Measurements from ENCODE around the gene METTL24. TPM values are rescaled to one million over a fixed set of nuclear protein-coding genes. Genes with fewer than 3 reads are reported as not detected.

The METTL24 gene
- total RNA-seq, 4 donors from 2014 or later: 2.6 to 12.6 (median 4.0) TPM

GRCh38 chr6:110390404-110390803 lies 32.3 kb upstream of the METTL24 start:
- intact Hi-C loops (cut with DNase I): loop anchor here (5.0 to 10.0 kb wide), 2 partner anchors 213 to 346 kb away; partner anchors contain the start of gene WASF1
- H3K27me3 ChIP-seq: no peaks in the 10 kb centered on the region
- no peaks in the 10 kb centered on the region for H3K4me1 ChIP-seq
- no peak for TF ChIP-seq POLR2A (IDR thresholded peaks at IDR 0.05)
- TF ChIP-seq CTCF (IDR thresholded peaks at IDR 0.05): no peak
- no peak overlapping the region for H3K27ac ChIP-seq
- no peaks in the 10 kb centered on the region for H3K36me3 ChIP-seq
- no peak overlapping the region for H3K4me3 ChIP-seq (replicated peaks in 1 of 3)
- no peaks in the 10 kb centered on the region for H3K9me3 ChIP-seq
- DNase-seq: no peak
- whole genome bisulfite sequencing, 2 donors: 32 to 34% methylated on average over 2 of the region's 2 CpGs

- Histone ChIP-seq H3K4me3 (replicated peaks in 1 of 3) (no peak overlapping the region), H3K4me1 (no peaks in the 10 kb centered on the region), H3K27me3 (no peaks in the 10 kb centered on the region), H3K36me3 (no peaks in the 10 kb centered on the region), H3K27ac (no peak overlapping the region), H3K9me3 (no peaks in the 10 kb centered on the region)
- intact Hi-C loops (cut with DNase I): loop anchor here (5.0 to 10.0 kb wide), 2 partner anchors 213 to 345 kb away; partner anchors contain the start of gene WASF1
- DNase-seq: no peak
- WGBS, 2 donors: 78 to 83% methylated on average over 4 of the region's 4 CpGs
- TF ChIP-seq CTCF (IDR thresholded peaks at IDR 0.05) (no peak), POLR2A (IDR thresholded peaks at IDR 0.05) (no peak)
These were observed 31.7 kb upstream of the METTL24 start for GRCh38 chr6:110389689-110390382.

- 75 to 87% methylated on average over 2 of the region's 2 CpGs for whole genome bisulfite sequencing, 2 donors
- Histone ChIP-seq H3K27ac (no peak overlapping the region), H3K4me3 (replicated peaks in 1 of 3) (no peak overlapping the region), H3K27me3 (no peaks in the 10 kb centered on the region), H3K4me1 (no peaks in the 10 kb centered on the region), H3K9me3 (no peaks in the 10 kb centered on the region), H3K36me3 (no peaks in the 10 kb centered on the region)
- DNase-seq: no peak
- intact Hi-C loops (cut with DNase I): no loop called here
- TF ChIP-seq CTCF (IDR thresholded peaks at IDR 0.05): no peak
- no peak for TF ChIP-seq POLR2A (IDR thresholded peaks at IDR 0.05)
These were observed 29.8 kb upstream of the METTL24 start for GRCh38 chr6:110387986-110388385.

GRCh38 chr6:110385458-110385863 lies 27.3 kb upstream of the METTL24 start:
- WGBS, 2 donors: 78 to 84% methylated on average over 1 of the region's 1 CpG
- no peak overlapping the region for H3K27ac ChIP-seq
- intact Hi-C loops (cut with DNase I): no loop called here
- no peak for DNase-seq
- H3K4me3 ChIP-seq (replicated peaks in 1 of 3): no peak overlapping the region
- H3K36me3 ChIP-seq: no peaks in the 10 kb centered on the region
- no peaks in the 10 kb centered on the region for H3K4me1 ChIP-seq
- H3K9me3 ChIP-seq: no peaks in the 10 kb centered on the region
- TF ChIP-seq CTCF (IDR thresholded peaks at IDR 0.05) (no peak), POLR2A (IDR thresholded peaks at IDR 0.05) (no peak)
- no peaks in the 10 kb centered on the region for H3K27me3 ChIP-seq

GRCh38 chr6:110378552-110378951 lies 20.4 kb upstream of the METTL24 start:
- Histone ChIP-seq H3K4me3 (replicated peaks in 1 of 3) (no peak overlapping the region), H3K36me3 (no peaks in the 10 kb centered on the region), H3K27me3 (no peaks in the 10 kb centered on the region), H3K27ac (no peak overlapping the region), H3K9me3 (no peaks in the 10 kb centered on the region), H3K4me1 (no peaks in the 10 kb centered on the region)
- TF ChIP-seq POLR2A (IDR thresholded peaks at IDR 0.05): no peak
- TF ChIP-seq CTCF (IDR thresholded peaks at IDR 0.05): no peak
- DNase-seq: no peak
- WGBS, 2 donors: 52 to 67% methylated on average over 6 to 7 of the region's 9 CpGs
- intact Hi-C loops (cut with DNase I): no loop called here
